Measurements from ENCODE around the gene ZNF518B.
"Not testable (repeated sequence)": the region's sequence is repeated elsewhere in the genome, so short reads cannot be mapped to it uniquely, and the experiment has no call there.

ZNF518B gene

GRCh38 chr4:10458177-10458576, 951 bp upstream of the ZNF518B start:
- DNase-seq (ENCODE audit: low spot score) = no peak

DNA sequence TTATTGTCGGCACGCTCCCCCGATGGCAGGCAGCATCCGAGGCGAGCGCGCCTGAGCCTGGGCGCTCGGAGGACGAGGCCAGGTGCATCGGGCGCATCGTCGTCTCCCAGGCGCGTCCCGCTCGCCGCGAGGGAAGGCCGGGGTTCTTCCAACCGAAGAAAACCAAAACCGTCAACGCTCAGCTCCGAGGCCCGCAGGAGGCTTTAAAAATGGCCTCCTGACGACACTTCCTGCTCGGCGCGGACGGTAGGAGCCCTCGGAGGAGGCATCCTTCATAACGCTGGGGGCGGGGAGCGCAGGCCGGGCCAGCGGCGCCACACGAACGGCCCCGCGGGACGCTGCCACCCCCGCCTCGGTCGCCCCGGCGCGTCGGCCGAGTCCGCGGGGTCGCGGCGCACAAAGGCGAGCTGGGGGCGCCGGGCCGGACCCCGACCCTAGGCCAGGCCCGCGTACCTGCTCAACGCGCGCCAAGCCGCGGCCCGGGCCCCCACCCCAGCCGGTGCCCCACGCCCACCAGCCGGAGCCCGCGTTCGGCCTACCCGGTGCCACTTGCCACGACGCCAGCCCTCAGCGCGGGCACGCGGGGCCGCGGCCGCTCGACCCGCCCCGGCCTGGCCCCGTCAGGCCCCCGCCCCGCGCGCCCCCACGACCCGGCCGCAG, 501 bp downstream of the ZNF518B start:
- peak; percentile 72 for DNase-seq (ENCODE audit: low spot score)

- DNase-seq (ENCODE audit: low spot score) = peak; percentile 68
Measured at GRCh38 chr4:10456260-10456594, 999 bp downstream of the ZNF518B start.

- DNase-seq (ENCODE audit: low spot score) = no peak
Measured at GRCh38 chr4:10455133-10455532, 2.1 kb downstream of the ZNF518B start.

DNA sequence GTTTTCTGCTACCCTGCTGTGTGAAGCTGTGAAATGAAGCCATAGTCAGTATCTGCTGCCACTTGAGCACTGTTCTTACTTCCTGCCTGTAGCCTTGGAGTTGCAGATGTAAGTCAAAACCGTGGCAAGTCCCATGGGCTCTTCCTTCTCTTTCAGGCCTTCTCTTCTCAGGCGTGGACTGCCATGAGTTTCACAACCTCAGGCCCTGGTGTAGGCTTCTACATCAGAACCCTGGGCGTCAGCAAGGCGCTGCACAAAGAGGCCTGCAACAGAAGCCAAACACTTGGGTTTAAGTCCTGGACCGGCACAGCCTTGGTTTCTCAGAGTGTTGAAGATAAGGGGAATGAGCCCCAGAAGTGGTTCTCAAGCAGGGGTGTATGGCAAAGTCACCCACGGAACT, 2.5 kb downstream of the ZNF518B start:
- DNase-seq (ENCODE audit: low spot score) = no peak

GRCh38 chr4:10454121-10454520, 3.1 kb downstream of the ZNF518B start:
- DNase-seq (ENCODE audit: low spot score) = no peak

GRCh38 chr4:10448991-10449390, 8.2 kb downstream of the ZNF518B start:
- DNase-seq (ENCODE audit: low spot score) = no peak

GRCh38 chr4:10442976-10443375, 14.2 kb downstream of the ZNF518B start:
- DNase-seq (ENCODE audit: low spot score) = no peak

DNA sequence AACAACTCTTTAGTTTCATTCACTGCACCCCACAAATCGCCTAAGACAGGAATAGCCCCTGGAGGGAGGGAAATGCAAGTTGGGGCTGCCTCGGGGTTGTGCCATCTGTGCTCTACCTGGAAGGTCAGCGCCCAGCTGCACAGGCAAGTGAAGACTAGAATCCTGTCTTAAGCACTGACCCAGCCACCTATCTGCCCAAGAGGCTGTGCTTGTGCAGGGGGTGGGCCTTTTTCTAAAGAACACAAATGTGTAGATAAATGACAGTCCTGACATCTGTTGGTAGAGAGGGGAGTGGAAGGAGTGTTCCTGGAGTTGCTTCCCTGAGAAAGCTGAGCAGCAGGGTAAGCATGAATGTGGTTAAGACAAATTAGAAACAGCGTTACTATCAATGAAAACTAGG, 15.7 kb downstream of the ZNF518B start:
- no peak for DNase-seq (ENCODE audit: low spot score)

GRCh38 chr4:10438924-10439323, 18.3 kb downstream of the ZNF518B start:
- DNase-seq (ENCODE audit: low spot score) = no peak

DNA sequence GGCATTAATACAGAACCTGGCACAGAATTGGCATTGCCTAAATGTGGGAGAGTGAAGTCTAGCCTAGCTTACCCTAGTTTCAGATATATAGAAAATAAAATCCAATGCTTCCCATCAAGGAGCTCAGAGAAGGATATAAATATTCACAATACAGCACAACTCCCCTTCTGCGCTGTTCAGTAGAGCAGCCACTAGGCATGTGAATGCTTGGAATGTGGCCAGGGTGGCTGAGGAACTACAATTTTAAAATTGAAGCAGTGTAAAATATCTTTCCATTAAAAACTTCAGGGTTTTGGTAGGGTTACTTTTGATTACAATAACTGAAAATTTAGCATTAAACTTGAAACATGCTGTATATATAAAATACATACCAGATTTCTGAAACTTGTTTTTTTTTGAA, 19.5 kb downstream of the ZNF518B start:
- no peak for DNase-seq (ENCODE audit: low spot score)

DNA sequence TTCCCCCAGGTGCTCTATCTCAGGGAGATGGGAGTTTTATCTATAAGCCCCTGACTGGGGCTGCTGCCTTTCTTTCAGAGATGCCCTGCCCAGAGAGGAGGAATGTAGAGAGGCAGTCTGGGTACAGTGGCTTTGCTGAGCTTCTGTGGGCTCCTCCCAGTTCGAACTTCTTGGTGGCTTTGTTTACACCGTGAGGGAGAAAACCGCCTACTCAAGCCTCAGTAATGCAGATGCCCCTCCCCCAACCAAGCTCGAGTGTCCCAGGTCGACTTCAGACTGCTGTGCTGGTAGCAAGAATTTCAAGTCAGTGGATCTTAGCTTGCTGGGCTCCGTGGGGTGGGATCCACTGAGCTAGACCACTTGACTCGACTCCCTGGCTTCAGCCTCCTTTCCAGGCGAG, 29.5 kb downstream of the ZNF518B start:
- not testable (repeated sequence) for DNase-seq (ENCODE audit: low spot score)

- no peak for DNase-seq (ENCODE audit: low spot score)
Measured at GRCh38 chr4:10421344-10422055, 35.7 kb downstream of the ZNF518B start.

GRCh38 chr4:10417740-10418139, 39.5 kb downstream of the ZNF518B start:
- DNase-seq (ENCODE audit: low spot score) = no peak

DNA sequence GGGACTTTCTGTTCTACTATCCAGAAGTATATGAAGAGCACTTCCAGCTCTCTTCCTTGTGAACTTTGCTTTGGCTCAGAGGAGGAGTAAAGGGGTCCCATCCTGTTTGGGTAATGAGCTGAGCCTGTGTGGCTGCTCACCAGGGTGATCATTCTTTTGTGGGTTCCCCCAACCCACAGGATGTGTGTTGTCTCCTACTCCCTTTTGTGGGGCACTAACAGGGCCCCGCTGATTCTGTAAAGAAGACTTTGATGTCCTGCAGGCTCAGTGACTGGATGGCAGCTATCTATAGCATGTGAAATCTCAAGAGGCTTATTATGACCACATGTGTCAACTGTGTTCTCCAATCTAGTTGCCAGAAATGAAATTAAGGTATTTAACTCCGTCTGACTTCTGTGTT, 40.8 kb downstream of the ZNF518B start:
- no peak for DNase-seq (ENCODE audit: low spot score)

DNA sequence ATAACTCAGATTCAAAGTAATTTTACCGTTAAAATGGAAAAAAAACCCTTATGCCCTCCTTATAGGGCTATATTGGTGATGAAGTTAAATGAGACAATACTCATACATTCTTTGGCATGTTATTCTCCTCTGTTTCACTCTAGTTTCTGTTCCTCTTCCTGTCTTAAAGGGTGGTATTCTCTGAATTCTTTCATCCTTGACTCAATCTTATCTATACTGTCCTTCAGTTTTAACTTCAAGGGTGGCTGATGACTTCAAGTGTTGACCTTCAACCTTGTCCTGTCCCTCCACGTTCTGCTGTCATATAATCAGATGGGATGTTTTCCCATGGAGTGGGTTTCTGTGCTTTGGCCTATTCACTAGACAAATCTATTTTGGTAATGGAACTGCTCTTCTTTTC, 44.0 kb downstream of the ZNF518B start:
- no peak for DNase-seq (ENCODE audit: low spot score)

DNA sequence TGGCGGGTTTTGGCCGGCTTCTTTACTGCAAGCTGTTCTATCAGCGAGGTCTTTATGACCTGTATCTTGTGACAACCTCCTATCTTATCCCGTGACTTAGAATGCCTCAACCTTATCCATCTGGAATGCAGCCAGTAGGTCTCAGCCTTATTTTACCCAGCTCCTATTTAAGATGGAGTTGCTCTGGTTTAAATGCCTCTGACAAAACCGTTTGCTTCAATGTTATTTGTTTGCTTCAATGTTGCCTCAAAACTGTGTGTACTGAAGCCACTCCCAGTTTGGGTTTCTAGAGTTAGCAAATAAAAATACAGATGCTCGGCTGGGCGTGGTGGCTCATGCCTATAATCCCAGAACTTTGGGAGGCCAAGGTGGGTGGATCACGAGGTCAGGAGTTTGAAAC, 51.6 kb downstream of the ZNF518B start:
- DNase-seq (ENCODE audit: low spot score) = no peak

- no peak for DNase-seq (ENCODE audit: low spot score)
Measured at GRCh38 chr4:10403633-10404445, 53.4 kb downstream of the ZNF518B start.

- no peak for DNase-seq (ENCODE audit: low spot score)
Measured at GRCh38 chr4:10395971-10396580, 61.1 kb downstream of the ZNF518B start.
